IPS DF 4.7 (cell line): ENCODE results near the gene LMTK3.
"Not testable (repeated sequence)": the region's sequence is repeated elsewhere in the genome, so short reads cannot be mapped to it uniquely, and the experiment has no call there.

Experiments used
- DNase-seq: peaks from one replicate; pipeline ENCODE4 v3.0.0-alpha.2; 2013; ENCODE audit warnings: low spot score; ENCODE audit errors: extremely low read depth

Gene LMTK3

GRCh38 chr19:48507911-48508439, 3.7 kb downstream of the LMTK3 start:
- no peak for DNase-seq

GRCh38 chr19:48506138-48506733, 5.4 kb downstream of the LMTK3 start:
- DNase-seq: no peak

- no peak for DNase-seq
Observed at GRCh38 chr19:48502350-48503018, 9.2 kb downstream of the LMTK3 start.

- peak; percentile 94 for DNase-seq
Observed at GRCh38 chr19:48501494-48502349, 9.9 kb downstream of the LMTK3 start.

- no peak for DNase-seq
Observed at GRCh38 chr19:48500830-48501493, 10.7 kb downstream of the LMTK3 start.

GRCh38 chr19:48499316-48500090, 12.1 kb downstream of the LMTK3 start:
- DNase-seq: no peak

- DNase-seq: no peak
Observed at GRCh38 chr19:48498595-48499311, 12.9 kb downstream of the LMTK3 start.

GRCh38 chr19:48497728-48498594, 13.7 kb downstream of the LMTK3 start:
- DNase-seq: no peak

- no peak for DNase-seq
Observed at GRCh38 chr19:48496959-48497727, 14.5 kb downstream of the LMTK3 start.

- DNase-seq: no peak
Observed at GRCh38 chr19:48495396-48495795, 16.2 kb downstream of the LMTK3 start.

- DNase-seq: no peak
Observed at GRCh38 chr19:48493718-48494401, 17.8 kb downstream of the LMTK3 start.

GRCh38 chr19:48492925-48493717, 18.5 kb downstream of the LMTK3 start:
- peak; percentile 82 for DNase-seq

- peak; percentile 75 for DNase-seq
Observed at GRCh38 chr19:48491793-48492123, 19.9 kb downstream of the LMTK3 start.

GRCh38 chr19:48490981-48491792, 20.4 kb downstream of the LMTK3 start:
- DNase-seq: no peak

GRCh38 chr19:48489608-48490216, 21.9 kb downstream of the LMTK3 start:
- DNase-seq: no peak

- not testable (repeated sequence) for DNase-seq
Observed at GRCh38 chr19:48488478-48488877, 23.2 kb downstream of the LMTK3 start.
